Neural progenitor cell (in vitro differentiated cells): Measurements from ENCODE around the gene PPP1R18. TPM values are rescaled to one million over a fixed set of nuclear protein-coding genes. Genes with fewer than 3 reads are reported as not detected.

ENCODE experiments used
- DNase-seq: peaks from one replicate; pipeline ENCODE4 v3.0.0-alpha.2; 2016; ENCODE audit warnings: low spot score
- H2AFZ ChIP-seq: fragments of 200-600 bp; sonication (generic); replicated peaks from 2 replicates; pipeline ENCODE4 v1.6.1; 2016; ENCODE audit warnings: antibody characterized with exemption
- H3F3A ChIP-seq: fragments of 200-600 bp; sonication (generic); 2 replicates; pipeline ENCODE4 v1.6.1; 2016; ENCODE audit warnings: antibody characterized with exemption, low read depth
- H3K27ac ChIP-seq: fragments of 200-600 bp; sonication (generic); 2 replicates; pipeline ENCODE4 v1.5.1; 2016; ENCODE audit warnings: mild to moderate bottlenecking
- H3K27me3 ChIP-seq: fragments of 200-600 bp; sonication (generic); 2 replicates; pipeline ENCODE4 v1.6.1; 2016; ENCODE audit warnings: mild to moderate bottlenecking, moderate library complexity
- H3K36me3 ChIP-seq: fragments of 200-600 bp; sonication (generic); 2 replicates; pipeline ENCODE4 v1.5.1; 2016
- H3K4me1 ChIP-seq: fragments of 200-600 bp; sonication (generic); 2 replicates; pipeline ENCODE4 v1.6.1; 2016; ENCODE audit warnings: mixed run types
- H3K4me2 ChIP-seq: fragments of 200-600 bp; sonication (generic); 2 replicates; pipeline ENCODE4 v1.6.1; 2016
- H3K4me3 ChIP-seq: fragments of 200-600 bp; sonication (generic); 2 replicates; pipeline ENCODE4 v1.5.1; 2016
- H3K79me2 ChIP-seq: fragments of 200-600 bp; sonication (generic); 2 replicates; pipeline ENCODE4 v1.6.1; 2016; ENCODE audit warnings: low read depth
- H3K9ac ChIP-seq: fragments of 200-600 bp; sonication (generic); 2 replicates; pipeline ENCODE4 v1.6.1; 2016
- H3K9me3 ChIP-seq: fragments of 200-600 bp; sonication (generic); 2 replicates; pipeline ENCODE4 v1.5.1; 2016; ENCODE audit warnings: low read depth
- H4K20me1 ChIP-seq: fragments of 200-600 bp; sonication (generic); 2 replicates; pipeline ENCODE4 v1.6.1; 2016; ENCODE audit warnings: low read depth
- H3K27ac Mint-ChIP-seq: 3 replicates; pipeline ENCODE4 v1.8.0; 2021; ENCODE audit warnings: mixed read lengths
- H3K27me3 Mint-ChIP-seq: 2 replicates; pipeline ENCODE4 v1.8.0; 2022; ENCODE audit warnings: low read depth, mild to moderate bottlenecking, inconsistent platforms, moderate library complexity, mixed read lengths; ENCODE audit not compliant: insufficient read depth
- H3K36me3 Mint-ChIP-seq: 3 replicates; pipeline ENCODE4 v1.8.0; 2021; ENCODE audit warnings: mixed read lengths
- H3K4me1 Mint-ChIP-seq: 3 replicates; pipeline ENCODE4 v1.8.0; 2021; ENCODE audit warnings: mixed read lengths
- H3K4me3 Mint-ChIP-seq: 3 replicates; pipeline ENCODE4 v1.8.0; 2021; ENCODE audit warnings: mild to moderate bottlenecking, moderate library complexity, mixed read lengths
- H3K9me3 Mint-ChIP-seq: 3 replicates; pipeline ENCODE4 v1.8.0; 2020; ENCODE audit warnings: mixed read lengths
- CTCF ChIP-seq: fragments of 200-600 bp; sonication (generic); IDR thresholded peaks from 2 replicates; pipeline ENCODE4 v1.5.1; 2017; ENCODE audit warnings: antibody characterized with exemption, mild to moderate bottlenecking
- EZH2 ChIP-seq: fragments of 200-600 bp; sonication (generic); IDR thresholded peaks from 2 replicates; pipeline ENCODE4 v1.6.1; 2017; ENCODE audit warnings: antibody characterized with exemption, mild to moderate bottlenecking, moderate library complexity
- EZH2phosphoT487 ChIP-seq: fragments of 200-600 bp; sonication (generic); IDR thresholded peaks from 2 replicates; pipeline ENCODE4 v1.6.1; 2017; ENCODE audit warnings: antibody characterized with exemption
- total RNA-seq: library from RNA; depleted of rRNA; stranded (reverse); fragments of >200 nt; gene quantifications from 2 replicates; pipeline ENCODE4 v1.2.3, GENCODE V29; 2015; ENCODE audit warnings: low replicate concordance

Gene PPP1R18
- total RNA-seq, result 10.2 and 25.4 TPM in 2 replicates

GRCh38 chr6:30686009-30686907 lies at the start of gene PPP1R18:
Gene PPP1R18, minus strand, starts transcription at chr6:30686645. Its CDS starts 627 bp downstream, at chr6:30686018.
- H3K27ac Mint-ChIP-seq, result peak within 1 kb of the TSS; percentile 95
- peak within 1 kb of the TSS; percentile 97 for H3K4me2 ChIP-seq
- H3K27ac ChIP-seq, result peak within 1 kb of the TSS; percentile 82
- peaks cover 34% of the 10 kb centered on the region for H3F3A ChIP-seq
- peak within 1 kb of the TSS; percentile 90 for H3K4me3 ChIP-seq
- peaks cover 35% of the 10 kb centered on the region for H4K20me1 ChIP-seq
- H3K27me3 Mint-ChIP-seq, result peaks cover 7% of the 10 kb centered on the region
- peak within 1 kb of the TSS; percentile 35 for H2AFZ ChIP-seq
- H3K36me3 ChIP-seq, result no peaks in the 10 kb centered on the region
- peaks cover 6% of the 10 kb centered on the region for H3K36me3 Mint-ChIP-seq
- peaks cover 80% of the 10 kb centered on the region for H3K79me2 ChIP-seq
- H3K9ac ChIP-seq, result peak within 1 kb of the TSS; percentile 8
- no peaks in the 10 kb centered on the region for H3K27me3 ChIP-seq
- H3K4me3 Mint-ChIP-seq, result peak within 1 kb of the TSS; percentile 95
- H3K4me1 Mint-ChIP-seq, result peaks cover 81% of the 10 kb centered on the region
- H3K9me3 Mint-ChIP-seq, result no peaks in the 10 kb centered on the region
- peak; percentile 75 for DNase-seq
- TF ChIP-seq EZH2, result no peak
- no peak for TF ChIP-seq EZH2phosphoT487
- TF ChIP-seq CTCF, result no peak
- peaks cover 65% of the 10 kb centered on the region for H3K4me1 ChIP-seq
- no peaks in the 10 kb centered on the region for H3K9me3 ChIP-seq

GRCh38 chr6:30735668-30736314 lies 49.3 kb upstream of the PPP1R18 start:
- Histone ChIP-seq H3K27ac (no peak overlapping the region), H3K9me3 (no peaks in the 10 kb centered on the region), H3K9ac (no peak overlapping the region), H3F3A (peaks cover 4% of the 10 kb centered on the region), H3K79me2 (peaks cover 11% of the 10 kb centered on the region), H2AFZ (no peak overlapping the region), H3K4me2 (no peak overlapping the region), H3K36me3 (no peaks in the 10 kb centered on the region), H4K20me1 (peaks cover 9% of the 10 kb centered on the region), H3K4me1 (no peaks in the 10 kb centered on the region), H3K4me3 (no peak overlapping the region), H3K27me3 (no peaks in the 10 kb centered on the region)
- Mint-ChIP-seq H3K27ac (no peak overlapping the region), H3K9me3 (no peaks in the 10 kb centered on the region), H3K4me1 (peaks cover 12% of the 10 kb centered on the region), H3K4me3 (peak overlapping the region; percentile 24), H3K36me3 (peaks cover 39% of the 10 kb centered on the region), H3K27me3 (peaks cover 3% of the 10 kb centered on the region)
- TF ChIP-seq EZH2phosphoT487 (no peak), CTCF (no peak), EZH2 (no peak)
- no peak for DNase-seq

- H3K4me3 Mint-ChIP-seq, result no peak overlapping the region
- peaks cover 3% of the 10 kb centered on the region for H3K27me3 Mint-ChIP-seq
- Histone ChIP-seq H3K27ac (no peak overlapping the region), H3K4me2 (no peak overlapping the region), H3K36me3 (peaks cover 6% of the 10 kb centered on the region), H3K4me3 (no peak overlapping the region), H3K9ac (no peak overlapping the region), H3K27me3 (no peaks in the 10 kb centered on the region), H4K20me1 (peaks cover 33% of the 10 kb centered on the region), H3K9me3 (no peaks in the 10 kb centered on the region), H2AFZ (no peak overlapping the region), H3K4me1 (no peaks in the 10 kb centered on the region), H3K79me2 (no peaks in the 10 kb centered on the region), H3F3A (peaks cover 16% of the 10 kb centered on the region)
- TF ChIP-seq EZH2phosphoT487, result no peak
- TF ChIP-seq EZH2, result no peak
- TF ChIP-seq CTCF, result no peak
- H3K4me1 Mint-ChIP-seq, result peaks cover 3% of the 10 kb centered on the region
- no peak overlapping the region for H3K27ac Mint-ChIP-seq
- DNase-seq, result no peak
- no peaks in the 10 kb centered on the region for H3K9me3 Mint-ChIP-seq
- peaks cover 29% of the 10 kb centered on the region for H3K36me3 Mint-ChIP-seq
Observed at GRCh38 chr6:30732237-30732943, 45.9 kb upstream of the PPP1R18 start.
